Umbilical cord (tissue), 2 donors: ENCODE measurements around the gene ANTXR1. TPM values are rescaled to one million over a fixed set of nuclear protein-coding genes. Genes with fewer than 3 reads are reported as not detected.
A peak's percentile ranks its signal among the peaks of the same experiment; 100 is the strongest.
"Not testable (repeated sequence)": the region's sequence is repeated elsewhere in the genome, so short reads cannot be mapped to it uniquely, and the experiment has no call there.

ENCODE experiments used
- DNase-seq: peaks from one replicate; pipeline ENCODE4 v3.0.0-alpha.2; 2015; ENCODE audit warnings: low spot score
- total RNA-seq: library from RNA; depleted of rRNA; stranded (reverse); fragments of >200 nt; gene quantifications from one replicate; pipeline ENCODE4 v1.2.3, GENCODE V29; 2014; ENCODE audit warnings: low replicate concordance; ENCODE audit not compliant: insufficient read depth

ANTXR1 gene
- total RNA-seq, 1 donor from 2014 or later, result 137 TPM

DNA sequence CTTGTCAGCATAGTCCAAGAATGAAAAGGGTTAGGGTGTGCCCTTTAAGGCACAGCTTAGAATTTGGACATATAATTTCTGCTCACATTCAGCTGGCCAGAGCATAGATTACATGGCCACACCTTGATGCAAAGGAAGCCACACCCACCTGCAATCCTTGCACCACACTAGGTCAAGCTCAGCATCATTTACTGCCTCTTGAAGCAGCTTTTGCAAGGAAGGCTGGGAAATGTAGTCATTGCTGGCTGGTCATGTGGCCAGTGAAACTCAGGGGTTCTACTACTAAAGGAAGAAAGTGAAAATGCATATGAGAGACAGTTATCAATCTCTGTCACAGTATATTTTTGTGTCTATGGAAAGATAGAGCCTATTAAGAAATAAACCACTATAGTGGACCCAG is 214.7 kb downstream of the ANTXR1 start:
- no peak for DNase-seq

GRCh38 chr2:69230946-69231345 is 218.0 kb downstream of the ANTXR1 start:
- DNase-seq, result not testable (repeated sequence)

DNA sequence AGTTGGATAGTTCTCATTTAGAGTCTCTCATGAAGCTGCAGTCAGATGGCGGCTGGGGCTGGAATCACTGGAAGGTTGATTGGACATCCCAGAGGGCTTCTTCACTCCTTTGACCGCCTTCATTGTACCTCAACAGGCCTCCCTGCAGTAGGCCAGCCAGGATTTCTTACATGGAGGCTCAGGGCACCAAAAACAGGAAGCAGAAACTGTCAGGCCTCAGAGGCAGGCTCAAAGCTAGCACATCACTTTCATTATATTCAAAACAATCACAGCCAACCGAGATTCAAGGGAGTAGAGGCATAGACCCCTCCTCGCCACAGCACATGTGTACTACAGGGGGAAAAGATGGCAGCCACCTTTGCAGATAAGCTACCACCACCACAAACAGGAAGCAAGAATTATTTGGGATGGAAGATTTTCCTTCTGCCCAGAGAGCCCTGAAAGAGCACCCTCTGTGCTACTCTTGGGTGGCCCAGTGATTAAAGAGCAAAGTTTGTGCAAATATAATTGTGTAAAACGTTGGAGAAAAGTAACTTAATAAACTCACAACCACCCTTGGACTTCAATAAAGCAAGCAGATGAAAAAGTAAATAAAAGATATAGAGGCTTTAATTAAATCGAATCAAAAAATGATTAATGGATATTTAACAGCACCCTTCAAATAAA is 218.8 kb downstream of the ANTXR1 start:
- no peak for DNase-seq

DNA sequence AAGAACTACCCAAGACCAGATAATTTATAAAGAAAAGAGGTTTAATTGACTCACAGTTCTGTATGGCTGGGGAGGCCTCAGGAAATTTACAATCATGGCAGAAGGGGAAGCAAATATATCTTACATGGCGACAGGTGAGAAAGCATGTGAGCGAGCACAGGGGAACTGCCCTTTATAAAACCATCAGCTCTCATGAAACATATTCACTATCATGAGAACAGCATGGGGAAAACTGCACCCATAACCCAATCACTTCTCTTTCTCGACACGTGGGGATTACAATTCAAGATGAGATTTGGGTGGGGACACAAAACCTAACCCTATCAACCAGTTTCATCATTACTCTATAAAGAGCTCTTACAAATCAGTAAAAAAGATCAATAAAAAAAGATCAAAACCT is 222.9 kb downstream of the ANTXR1 start:
- not testable (repeated sequence) for DNase-seq

GRCh38 chr2:69237070-69237670 is 224.2 kb downstream of the ANTXR1 start:
- DNase-seq, result peak; percentile 52

GRCh38 chr2:69238449-69239031 is 225.6 kb downstream of the ANTXR1 start:
- DNase-seq, result no peak

GRCh38 chr2:69241093-69241492 is 228.1 kb downstream of the ANTXR1 start:
- DNase-seq, result no peak

DNA sequence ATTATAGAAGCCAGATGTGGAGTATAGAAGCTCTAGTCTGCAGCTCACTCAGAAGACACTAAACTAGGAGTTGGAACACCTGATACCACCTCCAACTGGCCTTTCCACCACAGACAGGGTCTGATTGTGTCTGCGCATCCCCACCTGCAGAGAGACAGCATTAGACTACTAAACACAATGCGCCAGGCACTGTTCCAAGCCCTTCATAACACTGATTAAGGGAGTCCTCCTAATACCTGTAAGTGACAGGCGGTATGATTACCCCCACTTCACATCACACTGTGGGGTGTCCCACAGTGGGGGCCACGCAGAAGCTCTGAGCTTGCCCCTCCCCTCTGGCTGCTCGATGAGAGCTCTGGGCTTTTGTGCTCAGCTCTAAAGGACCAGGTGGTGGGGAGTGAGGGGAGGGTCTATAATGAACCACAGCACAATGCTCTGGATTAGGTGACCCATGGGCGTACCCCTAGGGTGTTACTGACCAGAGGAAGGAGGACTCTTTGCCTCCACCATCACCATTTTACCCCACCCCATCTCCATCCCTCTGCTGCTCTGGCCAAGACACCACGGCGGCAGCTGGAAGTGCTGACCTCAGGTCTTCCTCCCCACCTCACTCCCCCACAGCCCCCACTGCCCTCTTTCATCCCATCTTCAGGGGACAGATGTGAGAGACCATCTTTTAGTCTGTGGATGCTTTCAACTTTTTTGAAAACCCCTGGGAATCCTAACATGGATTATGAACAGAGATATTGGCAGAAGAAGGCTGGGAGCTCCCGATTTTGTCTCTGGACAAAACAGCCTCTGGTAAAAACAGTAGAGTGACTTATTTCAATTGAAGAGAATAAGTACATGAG is 228.9 kb downstream of the ANTXR1 start:
- no peak for DNase-seq

- peak; percentile 97 for DNase-seq
Measured at GRCh38 chr2:69242651-69243051, 229.7 kb downstream of the ANTXR1 start.

- DNase-seq, result no peak
Measured at GRCh38 chr2:69243652-69244051, 230.7 kb downstream of the ANTXR1 start.

GRCh38 chr2:69244882-69245281 is 231.9 kb downstream of the ANTXR1 start:
- DNase-seq, result no peak

DNA sequence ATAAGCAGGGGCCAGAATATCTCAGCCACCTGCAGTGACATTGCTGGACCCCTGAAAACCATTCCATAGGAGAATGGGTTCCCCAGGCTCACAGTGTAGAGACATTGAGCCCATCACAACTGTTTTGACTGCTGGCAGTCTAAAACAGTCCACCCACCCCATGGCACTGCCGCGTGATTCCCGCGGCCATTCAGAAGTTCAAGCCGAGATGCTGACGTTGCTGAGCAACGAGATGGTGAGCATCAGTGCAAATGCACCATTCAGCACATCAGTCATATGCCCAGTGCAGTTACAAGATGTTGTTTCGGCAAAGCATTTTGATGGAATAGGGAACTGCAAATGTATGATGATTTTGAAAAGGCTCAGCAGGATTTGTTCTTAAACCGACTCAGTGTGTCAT is 234.6 kb downstream of the ANTXR1 start:
- DNase-seq, result no peak

GRCh38 chr2:69248232-69248631 is 235.3 kb downstream of the ANTXR1 start:
- DNase-seq, result no peak

DNA sequence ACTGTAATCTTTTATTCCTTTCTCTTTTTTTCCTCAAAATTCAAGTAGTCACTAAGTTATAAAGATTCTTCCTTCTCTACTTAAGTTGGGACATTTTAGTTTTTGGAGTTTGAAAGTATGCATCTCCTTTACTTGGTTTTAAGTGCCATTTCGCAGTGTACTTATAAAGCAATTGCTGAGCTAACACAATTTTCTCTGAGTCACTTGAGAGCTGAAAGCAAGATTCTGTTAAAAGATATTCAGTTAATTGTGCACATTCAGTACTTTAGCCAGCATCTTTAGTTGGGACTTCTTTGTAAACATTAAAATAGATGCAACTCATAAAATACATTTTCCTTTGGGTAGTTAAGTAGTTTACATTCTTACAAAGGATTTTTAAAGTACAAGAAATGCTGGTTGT is 238.0 kb downstream of the ANTXR1 start:
- no peak for DNase-seq

DNA sequence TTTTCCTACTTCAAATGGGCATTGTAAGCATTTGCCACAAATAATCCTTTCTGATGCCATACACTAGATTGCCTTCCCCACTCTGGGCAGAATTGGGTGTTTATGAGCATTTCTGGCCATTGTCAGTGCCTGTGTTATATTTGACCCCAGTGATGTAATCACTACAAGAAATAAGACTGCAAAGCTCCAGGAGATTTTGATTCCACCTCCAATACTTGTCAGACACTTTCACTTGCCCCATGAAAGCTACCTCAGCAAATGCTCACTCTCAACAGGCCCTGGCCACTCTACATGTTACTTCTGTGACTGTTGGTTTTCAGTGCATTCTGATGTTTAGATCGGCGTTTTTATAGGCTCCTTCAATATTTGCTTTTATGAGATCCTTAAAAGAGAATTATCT is 239.0 kb downstream of the ANTXR1 start:
- DNase-seq, result no peak

DNA sequence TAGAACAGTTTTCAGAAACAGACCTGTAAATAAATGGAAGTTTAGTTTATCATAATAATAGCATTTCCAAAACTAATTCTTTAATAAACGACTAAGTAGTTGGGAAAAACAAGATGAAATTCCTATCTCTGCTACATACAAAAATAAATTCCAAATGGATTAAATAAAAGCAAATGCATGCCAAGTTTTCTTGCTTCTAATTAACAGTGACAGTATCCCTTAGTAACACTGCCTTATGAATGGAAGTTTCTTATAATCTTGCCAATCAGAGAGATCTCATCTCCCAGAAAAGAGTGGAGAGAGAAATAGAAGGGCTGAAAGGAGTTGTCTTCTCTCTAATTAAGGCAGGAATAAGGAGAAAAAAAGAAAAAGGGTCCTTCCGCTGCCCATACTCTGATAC is 240.1 kb downstream of the ANTXR1 start:
- DNase-seq, result no peak

- DNase-seq, result peak; percentile 91
Measured at GRCh38 chr2:69253611-69254301, 240.8 kb downstream of the ANTXR1 start.

DNA sequence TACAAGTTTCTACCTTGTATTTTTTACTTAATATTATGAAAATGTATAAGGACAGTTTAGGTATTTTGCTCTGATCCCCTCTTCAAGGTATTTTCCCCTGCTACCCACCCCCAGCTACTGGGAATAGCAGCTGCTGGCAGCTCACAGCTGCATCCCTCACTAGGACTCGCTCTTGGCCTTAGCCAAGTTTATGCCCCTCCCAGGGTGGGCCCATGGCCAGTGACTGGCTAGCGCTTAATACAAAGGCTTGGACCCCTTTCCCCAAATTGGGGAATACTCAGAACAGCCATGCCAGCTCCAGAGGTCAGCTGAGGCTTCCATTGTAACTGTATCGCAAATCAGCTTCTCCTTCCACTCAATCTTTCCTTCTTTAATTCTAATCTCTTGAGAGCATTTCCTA is 242.8 kb downstream of the ANTXR1 start:
- no peak for DNase-seq

DNA sequence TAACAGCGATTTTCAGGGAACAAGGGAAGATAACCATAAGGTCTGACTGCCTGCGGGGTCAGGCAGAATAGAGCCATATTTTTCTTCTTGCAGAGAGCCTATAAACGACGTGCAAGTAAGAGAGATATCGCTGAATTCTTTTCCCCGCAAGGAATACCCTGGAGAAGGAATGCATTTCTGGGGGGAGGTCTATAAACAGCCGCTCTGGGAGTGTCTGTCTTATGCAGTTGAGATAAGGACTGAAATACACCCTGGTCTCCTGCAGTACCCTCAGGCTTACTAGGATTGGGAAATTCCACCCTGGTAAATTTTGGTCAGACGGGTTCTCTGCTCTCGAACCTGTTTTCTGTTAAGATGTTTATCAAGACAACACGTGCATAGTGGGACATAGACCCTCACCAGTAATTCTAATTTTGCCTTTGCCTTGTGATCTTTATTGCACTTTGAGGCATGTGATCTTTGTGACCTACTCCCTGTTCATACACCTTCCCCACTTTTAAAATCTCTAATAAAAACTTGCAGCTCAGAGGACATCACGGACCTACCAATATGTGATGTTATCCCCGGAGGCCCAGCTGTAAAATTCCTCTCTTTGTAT is 247.1 kb downstream of the ANTXR1 start:
- not testable (repeated sequence) for DNase-seq

DNA sequence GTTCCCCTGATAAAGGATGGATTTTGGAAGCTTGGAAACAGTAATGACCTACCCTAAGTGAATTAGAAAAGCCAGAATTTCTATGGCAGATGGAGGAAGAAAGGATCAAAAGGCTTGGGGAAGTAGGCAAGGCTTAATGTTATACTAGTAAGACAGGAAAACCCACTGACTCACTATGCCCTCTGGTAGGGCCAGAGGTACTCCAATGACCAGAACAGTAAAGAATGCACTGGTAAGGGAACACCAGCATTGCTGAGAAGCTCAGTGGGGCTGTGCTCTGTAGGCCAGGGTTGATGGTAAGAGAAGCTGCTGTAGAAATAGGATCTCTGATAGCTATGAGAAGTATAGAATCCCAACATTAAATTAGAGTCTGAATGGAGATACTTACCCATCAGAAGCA is 247.7 kb downstream of the ANTXR1 start:
- no peak for DNase-seq

- no peak for DNase-seq
Measured at GRCh38 chr2:69269330-69269729, 256.4 kb downstream of the ANTXR1 start.
